ENCODE results near the gene ARHGEF3.

DNA sequence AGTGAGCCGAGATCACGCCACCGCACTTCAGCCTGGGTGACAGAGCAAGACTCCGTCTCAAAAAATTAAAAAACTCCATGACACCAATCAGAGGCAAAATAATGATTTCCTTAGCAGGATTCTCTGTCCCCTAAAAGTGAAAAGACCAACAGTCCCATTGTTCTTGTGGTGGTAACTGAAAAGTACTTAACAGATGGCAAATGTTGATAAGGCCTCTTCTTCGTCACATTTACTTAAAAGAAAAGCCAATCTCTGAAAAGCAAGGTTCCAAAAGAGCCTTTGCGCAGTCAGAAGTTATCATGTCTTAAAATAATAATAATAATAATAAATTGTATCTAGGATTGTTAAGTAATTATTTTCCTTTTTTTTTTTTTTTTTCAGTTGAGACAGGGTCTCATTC is 62.7 kb downstream of the ARHGEF3 start:
- TF ChIP-seq, protein P1, sequence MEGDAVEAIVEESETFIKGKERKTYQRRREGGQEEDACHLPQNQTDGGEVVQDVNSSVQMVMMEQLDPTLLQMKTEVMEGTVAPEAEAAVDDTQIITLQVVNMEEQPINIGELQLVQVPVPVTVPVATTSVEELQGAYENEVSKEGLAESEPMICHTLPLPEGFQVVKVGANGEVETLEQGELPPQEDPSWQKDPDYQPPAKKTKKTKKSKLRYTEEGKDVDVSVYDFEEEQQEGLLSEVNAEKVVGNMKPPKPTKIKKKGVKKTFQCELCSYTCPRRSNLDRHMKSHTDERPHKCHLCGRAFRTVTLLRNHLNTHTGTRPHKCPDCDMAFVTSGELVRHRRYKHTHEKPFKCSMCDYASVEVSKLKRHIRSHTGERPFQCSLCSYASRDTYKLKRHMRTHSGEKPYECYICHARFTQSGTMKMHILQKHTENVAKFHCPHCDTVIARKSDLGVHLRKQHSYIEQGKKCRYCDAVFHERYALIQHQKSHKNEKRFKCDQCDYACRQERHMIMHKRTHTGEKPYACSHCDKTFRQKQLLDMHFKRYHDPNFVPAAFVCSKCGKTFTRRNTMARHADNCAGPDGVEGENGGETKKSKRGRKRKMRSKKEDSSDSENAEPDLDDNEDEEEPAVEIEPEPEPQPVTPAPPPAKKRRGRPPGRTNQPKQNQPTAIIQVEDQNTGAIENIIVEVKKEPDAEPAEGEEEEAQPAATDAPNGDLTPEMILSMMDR (IDR thresholded peaks at IDR 0.05): no peak
- TF ChIP-seq EZH2 (IDR thresholded peaks at IDR 0.05): no peak

Measured in neural progenitor cell (in vitro differentiated cells).